MCF 10A (cell line): Measurements from ENCODE around the gene ADK. TPM values are rescaled to one million over a fixed set of nuclear protein-coding genes. Genes with fewer than 3 reads are reported as not detected.

ENCODE experiments used
- BruUV-seq: library from RNA; stranded (reverse); fragments of 400-500 nt; replicated peaks from 2 replicates; lab custom pipeline; 2021; lab: Mats Ljungman, UMichigan
- CTCF ChIA-PET: fragments of 300-600 bp; sonication (Branson Sonifier 250); formaldehyde crosslinking; extraction: SDS; loops from one replicate; lab custom pipeline; 2021; ENCODE audit warnings: antibody characterized with exemption, inconsistent platforms; lab: Yijun Ruan, JAX
- POLR2A ChIA-PET: fragments of 300-600, 350-650 bp; sonication (Branson Sonifier 250); formaldehyde crosslinking; extraction: SDS; loops from one replicate; lab custom pipeline; 2020; ENCODE audit warnings: antibody characterized with exemption, inconsistent platforms; lab: Yijun Ruan, JAX
- DNase-seq: peaks from one replicate; pipeline ENCODE4 v3.0.0-alpha.2; 2018; ENCODE audit not compliant: unreplicated experiment
- H3K27ac Mint-ChIP-seq: one replicate; pipeline ENCODE4 v1.8.0; 2022; ENCODE audit warnings: mild to moderate bottlenecking, low read depth, mixed read lengths; ENCODE audit not compliant: unreplicated experiment
- H3K27me3 Mint-ChIP-seq: one replicate; pipeline ENCODE4 v1.8.0; 2022; ENCODE audit warnings: mixed read lengths; ENCODE audit not compliant: insufficient read depth, unreplicated experiment
- H3K36me3 Mint-ChIP-seq: one replicate; pipeline ENCODE4 v1.8.0; 2022; ENCODE audit warnings: mild to moderate bottlenecking, moderate library complexity, mixed read lengths; ENCODE audit not compliant: insufficient read depth, unreplicated experiment
- H3K4me1 Mint-ChIP-seq: one replicate; pipeline ENCODE4 v1.8.0; 2022; ENCODE audit warnings: mixed read lengths; ENCODE audit not compliant: insufficient read depth, unreplicated experiment
- H3K4me3 Mint-ChIP-seq: one replicate; pipeline ENCODE4 v1.8.0; 2022; ENCODE audit warnings: mild to moderate bottlenecking, moderate library complexity, mixed read lengths; ENCODE audit not compliant: unreplicated experiment
- H3K9me3 Mint-ChIP-seq: one replicate; pipeline ENCODE4 v1.8.0; 2022; ENCODE audit warnings: mixed read lengths; ENCODE audit not compliant: unreplicated experiment
- CTCF ChIP-seq: fragments of 200-600 bp; IDR thresholded peaks from one replicate; pipeline ENCODE4 v1.8.0; 2022; ENCODE audit warnings: antibody characterized with exemption, mild to moderate bottlenecking; ENCODE audit not compliant: unreplicated experiment
- intact Hi-C: fragments of 100-400 bp; cut with micrococcal nuclease; formaldehyde crosslinking; loops from 2 replicates; pipeline ENCODE4 v1.14.1; 2022
- total RNA-seq: library from RNA; stranded (reverse); gene quantifications from 2 replicates; pipeline ENCODE4 v1.2.3, GENCODE V29; 2022

Gene ADK
- total RNA-seq, 1 experiment from 2014 or later = 98.6 TPM

- H3K4me3 Mint-ChIP-seq = no peak overlapping the region
- no peak for TF ChIP-seq CTCF
- BruUV-seq = no TSS peak
Measured at GRCh38 chr10:74171625-74172024, 20.6 kb downstream of the ADK start.

GRCh38 chr10:74174521-74174920 lies 23.5 kb downstream of the ADK start:
- Mint-ChIP-seq H3K27ac (no peak overlapping the region), H3K27me3 (no peaks in the 10 kb centered on the region), H3K36me3 (peaks cover 17% of the 10 kb centered on the region), H3K9me3 (no peaks in the 10 kb centered on the region), H3K4me1 (peaks cover 18% of the 10 kb centered on the region), H3K4me3 (no peak overlapping the region)
- ChIA-PET POLR2A (interaction anchor here (0.6 to 6.4 kb wide), 7 partner anchors 9 to 71 kb away, joined by 3 to 91 read pairs (median 8); partner anchors contain the start of genes ADK and AP3M1), CTCF (interaction anchor here (0.6 to 1.0 kb wide), 4 partner anchors 17 to 64 kb away, joined by 3 to 6 read pairs (median 4); no protein-coding TSS in a partner anchor)
- DNase-seq = no peak
- no TSS peak for BruUV-seq
- intact Hi-C loops = no loop called here
- TF ChIP-seq CTCF = no peak

More at GRCh38 chr10:74171625-74172024, 20.6 kb downstream of the ADK start:
- intact Hi-C loops = no loop called here
- Mint-ChIP-seq H3K4me1 (peaks cover 5% of the 10 kb centered on the region), H3K27ac (no peak overlapping the region), H3K36me3 (peaks cover 22% of the 10 kb centered on the region), H3K9me3 (no peaks in the 10 kb centered on the region), H3K27me3 (no peaks in the 10 kb centered on the region)
- no peak for DNase-seq
- ChIA-PET POLR2A (no interaction called here), CTCF (interaction anchor here (0.6 kb wide), 1 partner anchor 15 kb away, joined by 3 read pairs; no protein-coding TSS in a partner anchor)

DNA sequence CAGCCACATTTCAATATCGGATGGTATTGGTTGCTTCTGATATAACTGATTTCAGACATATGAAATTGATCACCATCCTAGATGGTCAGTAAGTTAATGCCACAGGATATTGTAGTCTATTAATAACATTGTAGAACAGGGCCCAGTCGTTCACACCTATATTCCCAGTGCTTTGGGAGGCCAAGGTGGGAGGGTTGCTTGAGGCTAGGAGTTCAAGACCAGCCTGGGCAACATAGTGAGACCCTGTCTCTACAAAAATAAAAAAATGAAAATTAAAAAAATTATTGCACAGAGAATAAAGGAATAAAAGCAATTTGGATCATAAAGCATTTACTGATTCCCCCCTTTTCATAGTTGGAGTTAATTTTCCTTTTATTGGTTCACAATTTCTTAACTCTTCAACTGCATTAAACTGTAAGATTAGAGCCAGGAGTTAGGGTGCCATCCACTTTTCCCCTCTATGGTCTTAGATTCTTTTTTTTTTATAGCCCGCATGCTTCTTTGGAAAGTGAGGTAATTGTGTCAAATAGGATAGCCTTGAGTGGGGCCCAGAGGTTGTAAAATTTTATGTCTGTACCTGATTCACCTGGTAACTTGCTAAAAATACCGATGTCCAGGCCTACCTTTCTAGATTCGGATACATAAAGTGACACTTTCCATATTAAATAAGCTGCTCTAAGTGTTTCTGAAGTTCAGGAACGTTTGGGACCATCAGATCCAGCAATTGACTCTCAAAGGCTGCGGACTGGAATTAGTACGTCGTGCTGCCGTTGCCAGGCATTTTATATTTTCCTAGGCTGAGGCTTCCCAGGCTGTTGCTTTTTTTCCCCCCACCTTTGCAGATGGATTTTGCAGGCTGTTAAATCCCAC lies 24.7 kb downstream of the ADK start:
- POLR2A ChIA-PET = interaction anchor here (0.6 to 6.4 kb wide), 23 partner anchors 8 to 962 kb away, joined by 3 to 146 read pairs (median 5); partner anchors contain the start of genes ADK, AP3M1 and SAMD8

More for the DNA sequence above, 24.7 kb downstream of the ADK start:
- H3K9me3 Mint-ChIP-seq = no peaks in the 10 kb centered on the region
- no peak for TF ChIP-seq CTCF
- H3K36me3 Mint-ChIP-seq = peaks cover 20% of the 10 kb centered on the region
- TSS peak; percentile 88 for BruUV-seq
- H3K4me3 Mint-ChIP-seq = peak overlapping the region; percentile 90
- H3K4me1 Mint-ChIP-seq = peaks cover 20% of the 10 kb centered on the region
- DNase-seq = no peak
- intact Hi-C loops = loop anchor here (1.0 to 2.0 kb wide), 4 partner anchors 15 to 59 kb away; partner anchors contain the start of gene ADK
- no peaks in the 10 kb centered on the region for H3K27me3 Mint-ChIP-seq
- CTCF ChIA-PET = interaction anchor here (0.9 to 1.6 kb wide), 4 partner anchors 21 to 69 kb away, joined by 3 to 5 read pairs (median 4); no protein-coding TSS in a partner anchor
- peak overlapping the region; percentile 96 for H3K27ac Mint-ChIP-seq
